GM18526 (cell line): ENCODE data around the gene ZMPSTE24.

Source experiments
- POLR2A ChIP-seq: IDR thresholded peaks from 3 replicates; pipeline ENCODE4 v1.6.1; 2011; ENCODE audit not compliant: insufficient read length; ENCODE audit errors: extremely low read depth

The ZMPSTE24 gene

DNA sequence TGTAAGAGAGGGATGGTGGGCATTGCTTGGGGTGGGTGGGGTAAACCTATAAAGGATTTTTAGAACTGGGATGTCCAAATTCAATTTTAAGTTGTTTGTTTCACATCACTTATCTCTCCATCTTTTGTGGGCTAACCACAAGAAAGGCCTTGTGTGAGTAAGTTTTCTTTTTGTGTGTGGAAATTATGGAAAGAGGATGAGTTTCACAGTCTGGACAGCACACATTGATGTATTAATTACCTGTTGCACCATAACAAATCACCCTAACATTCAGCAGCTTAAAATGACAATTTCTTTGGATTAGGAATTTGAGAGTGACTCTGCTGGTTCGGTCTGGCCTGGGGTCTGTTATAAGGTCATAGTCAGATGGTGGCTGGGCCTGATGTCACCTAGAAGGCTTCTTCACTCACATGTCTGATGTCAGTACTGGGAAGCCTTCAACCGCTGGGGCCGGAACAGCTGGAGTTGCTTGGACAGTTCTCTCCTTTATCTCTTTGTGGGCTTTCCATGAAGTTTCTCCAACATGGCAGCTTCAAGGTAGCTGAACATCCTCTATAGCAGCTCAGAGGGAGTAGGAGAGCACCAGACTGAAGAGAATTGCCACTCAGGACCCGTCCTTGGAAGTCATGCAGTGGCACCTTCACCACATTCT, 61.1 kb downstream of the ZMPSTE24 start:
- no peak for TF ChIP-seq POLR2A

DNA sequence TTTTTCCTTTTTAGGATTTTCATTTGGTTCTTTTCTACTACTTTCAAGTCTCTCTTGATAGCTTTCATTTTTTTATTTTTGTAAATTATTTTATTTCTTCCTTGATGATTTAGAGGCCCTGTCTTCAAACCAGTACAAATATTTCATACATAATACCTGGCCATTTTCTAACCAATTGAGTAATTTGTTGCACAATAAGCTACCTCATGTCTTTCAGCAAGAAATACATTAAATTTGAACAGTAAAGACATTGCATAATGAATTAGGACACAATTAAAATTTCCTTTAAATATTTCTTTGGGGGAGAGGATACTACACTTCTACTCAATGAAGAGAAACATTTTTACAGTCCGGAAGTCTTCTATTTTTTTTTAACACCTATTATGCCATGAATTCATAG, 74.7 kb downstream of the ZMPSTE24 start:
- TF ChIP-seq POLR2A: no peak

DNA sequence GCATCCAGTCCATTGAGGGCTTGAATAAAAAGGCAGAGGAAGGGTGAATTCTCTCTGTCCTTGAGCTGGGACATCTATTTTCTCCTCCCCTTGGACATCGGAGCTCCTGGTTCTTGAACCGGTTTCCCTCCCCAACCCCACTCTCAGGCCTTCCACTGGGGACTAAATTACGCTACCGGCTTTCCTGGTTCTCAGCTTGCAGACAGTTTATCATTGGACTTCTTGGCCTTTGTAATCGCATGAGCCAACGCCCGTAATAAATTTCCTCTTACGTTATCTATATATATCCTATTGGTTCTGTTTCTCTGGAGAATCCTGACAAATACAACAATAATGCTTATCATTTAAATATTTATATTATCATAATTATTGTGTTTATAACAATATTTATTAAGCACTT, 79.4 kb downstream of the ZMPSTE24 start:
- no peak for TF ChIP-seq POLR2A

DNA sequence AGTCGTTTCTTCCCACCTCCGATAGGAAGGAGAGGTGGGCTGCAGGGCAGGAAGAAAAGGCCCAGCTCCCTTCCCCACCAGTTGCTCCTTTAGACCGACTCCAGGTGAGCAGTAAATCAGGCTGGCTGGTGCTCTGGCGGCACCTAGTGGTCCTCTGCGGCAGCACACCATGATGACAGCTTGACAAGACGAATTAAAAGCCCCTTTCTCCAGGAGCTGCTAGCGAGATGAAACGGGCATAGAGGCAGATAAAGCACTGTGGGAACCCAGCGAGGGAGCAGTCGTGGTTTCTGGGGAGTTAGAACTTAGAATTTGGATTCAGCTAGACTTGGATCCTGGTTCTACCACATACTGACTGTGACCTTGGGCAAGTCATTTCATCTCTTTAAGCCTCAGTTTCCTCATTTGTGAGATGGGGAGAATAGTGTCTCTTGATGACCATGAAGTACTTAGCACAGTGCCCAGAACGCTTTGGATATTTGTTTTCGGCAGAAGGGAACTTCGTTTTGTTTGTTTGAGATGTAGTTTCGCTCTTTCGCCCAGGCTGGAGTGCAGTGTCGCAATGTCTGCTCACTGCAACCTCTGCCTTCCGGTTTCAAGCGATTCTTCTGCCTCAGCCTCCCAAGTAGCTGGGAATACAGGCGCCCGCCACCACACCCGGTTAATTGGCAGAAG, 80.8 kb downstream of the ZMPSTE24 start:
- no peak for TF ChIP-seq POLR2A

DNA sequence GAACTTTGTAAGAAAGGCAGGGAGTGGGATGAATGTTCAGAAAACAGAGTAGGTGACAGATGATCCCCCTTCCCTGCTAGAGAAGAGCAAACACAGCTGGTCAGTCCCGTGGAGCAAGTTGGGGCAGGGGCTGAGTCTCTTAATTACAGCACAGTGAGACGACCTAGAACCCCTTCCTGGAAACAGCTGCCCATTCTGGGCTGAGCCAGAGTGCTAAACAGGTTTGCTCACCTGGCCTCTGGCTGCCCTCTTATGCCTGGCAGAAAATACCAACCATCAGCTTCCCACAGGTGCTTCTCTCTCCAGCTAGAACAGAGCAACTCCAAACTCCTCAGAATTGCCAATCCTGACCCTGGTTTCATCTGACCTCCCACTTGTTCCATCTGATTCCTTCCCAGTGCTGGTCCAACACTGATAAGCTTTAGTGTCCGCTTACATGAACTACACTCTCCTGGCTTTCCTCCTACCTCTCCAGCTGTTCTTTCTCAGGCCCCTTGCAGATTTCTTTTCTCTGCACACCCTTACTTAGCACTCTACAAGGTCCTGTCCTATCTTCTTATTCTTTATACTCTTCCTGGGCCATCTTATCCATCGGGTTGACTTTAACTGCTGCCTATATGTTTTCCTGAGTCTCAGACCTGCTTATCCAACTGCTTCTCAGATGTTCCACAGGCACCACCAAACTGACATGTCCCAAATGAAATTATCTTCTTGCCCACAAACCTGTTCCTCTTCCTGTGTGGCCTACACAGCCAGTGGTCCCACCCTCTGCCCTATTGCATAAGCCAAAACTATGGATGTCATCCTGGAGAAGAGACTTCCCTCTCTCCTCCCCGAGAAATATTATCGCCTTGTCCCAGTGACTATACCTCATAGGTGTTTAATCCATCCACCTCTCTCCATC, 81.6 kb downstream of the ZMPSTE24 start:
- no peak for TF ChIP-seq POLR2A

DNA sequence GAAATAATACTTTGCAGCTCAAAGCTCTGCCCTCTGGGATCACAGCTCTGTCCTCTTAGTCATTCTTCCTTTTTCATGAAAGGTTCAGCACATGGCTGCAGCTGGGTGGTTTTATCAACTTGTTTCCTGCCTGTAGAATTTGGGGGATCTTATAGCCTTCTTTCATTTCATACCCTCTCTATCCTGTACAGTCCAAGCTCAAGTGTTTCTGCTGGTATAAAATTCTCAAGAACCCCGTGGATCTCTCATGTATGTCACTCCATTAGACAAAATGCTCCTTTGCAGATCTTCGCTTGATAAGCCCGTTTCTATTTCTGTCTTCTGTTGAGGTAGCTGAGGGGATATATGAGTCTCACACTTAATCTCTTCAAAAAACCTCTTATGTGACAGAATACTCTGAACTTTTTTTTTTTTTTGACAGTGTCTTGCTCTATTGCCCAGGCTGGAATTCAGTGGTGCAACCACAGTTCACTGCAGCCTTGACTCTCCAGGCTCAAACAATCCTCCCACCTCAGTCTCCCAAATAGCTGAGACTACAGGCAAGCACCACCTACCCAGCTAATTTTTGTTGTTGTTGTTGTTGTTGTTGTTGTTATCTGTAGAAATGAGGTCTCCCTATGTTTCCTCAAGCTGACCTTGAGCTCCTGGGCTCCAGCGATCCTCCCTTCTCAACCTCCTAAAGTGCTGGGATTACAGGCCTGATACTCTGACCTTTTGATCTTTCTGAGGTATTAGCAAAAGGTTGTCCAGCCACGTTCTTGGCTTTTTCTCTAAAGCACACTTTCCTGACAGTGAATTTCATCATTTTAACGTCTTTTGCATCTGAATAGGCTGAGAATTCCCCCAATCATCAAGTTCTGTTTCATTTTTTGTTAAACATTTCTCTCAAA, 83.7 kb downstream of the ZMPSTE24 start:
- TF ChIP-seq POLR2A: no peak
